LNCaP clone FGC (cell line): ENCODE data around the gene P2RX1.

Experiments used
- DNase-seq: peaks from one replicate; pipeline ENCODE4 v3.0.0-alpha.2; 2011; ENCODE audit warnings: low read depth
- H3K4me3 ChIP-seq: 2 replicates; pipeline ENCODE4 v1.5.1; 2011; ENCODE audit warnings: mild to moderate bottlenecking, low read depth, low read length, control low read depth
- CTCF ChIP-seq: IDR thresholded peaks from 2 replicates; pipeline ENCODE4 v1.5.1; 2012; ENCODE audit warnings: mild to moderate bottlenecking; ENCODE audit not compliant: control insufficient read depth, insufficient read depth; ENCODE audit errors: extremely low read depth

Gene P2RX1

GRCh38 chr17:3905017-3905520 lies 11.2 kb downstream of the P2RX1 start:
- no peak for TF ChIP-seq CTCF
- H3K4me3 ChIP-seq: no peak overlapping the region
- no peak for DNase-seq

- H3K4me3 ChIP-seq: no peak overlapping the region
- no peak for TF ChIP-seq CTCF
- no peak for DNase-seq
These were observed 11.8 kb downstream of the P2RX1 start for GRCh38 chr17:3904501-3904900.

- DNase-seq: no peak
- TF ChIP-seq CTCF: no peak
- no peak overlapping the region for H3K4me3 ChIP-seq
These were observed 12.4 kb downstream of the P2RX1 start for GRCh38 chr17:3903881-3904290.

- TF ChIP-seq CTCF: no peak
- no peak overlapping the region for H3K4me3 ChIP-seq
- DNase-seq: no peak
These were observed 13.0 kb downstream of the P2RX1 start for GRCh38 chr17:3903051-3903825.

- no peak overlapping the region for H3K4me3 ChIP-seq
- no peak for DNase-seq
- TF ChIP-seq CTCF: no peak
These were observed 15.6 kb downstream of the P2RX1 start for GRCh38 chr17:3900646-3901045.

GRCh38 chr17:3897731-3898130 lies 18.5 kb downstream of the P2RX1 start:
- no peak overlapping the region for H3K4me3 ChIP-seq
- TF ChIP-seq CTCF: no peak
- DNase-seq: no peak

- no peak for DNase-seq
- TF ChIP-seq CTCF: no peak
These were observed 19.4 kb downstream of the P2RX1 start for GRCh38 chr17:3896968-3897235.

More at GRCh38 chr17:3896968-3897235, 19.4 kb downstream of the P2RX1 start:
- no peak overlapping the region for H3K4me3 ChIP-seq
